GM19463 (cell line): ENCODE results near the gene PAQR7.

Experiments
- ATAC-seq: cut with Tn5 transposase; IDR thresholded peaks from one replicate; pipeline ENCODE4 v1.9.1; 2021; ENCODE audit warnings: mild to moderate bottlenecking, moderate library complexity; ENCODE audit not compliant: unreplicated experiment

Gene PAQR7

GRCh38 chr1:25875154-25875855 lies at the start of gene PAQR7:
Gene PAQR7 (minus strand): TSS chr1:25875708. CDS start chr1:25863839, 11,869 bp downstream.
- ATAC-seq: peak; percentile 60

GRCh38 chr1:25924454-25924853 lies 48.9 kb upstream of the PAQR7 start:
- no peak for ATAC-seq

GRCh38 chr1:25922971-25923552 lies 47.6 kb upstream of the PAQR7 start:
- no peak for ATAC-seq

GRCh38 chr1:25922056-25922970 lies 46.8 kb upstream of the PAQR7 start:
- ATAC-seq: no peak

- no peak for ATAC-seq
Observed at GRCh38 chr1:25918615-25919014, 43.1 kb upstream of the PAQR7 start.

- ATAC-seq: no peak
Observed at GRCh38 chr1:25917996-25918395, 42.5 kb upstream of the PAQR7 start.

GRCh38 chr1:25916460-25916859 lies 41.0 kb upstream of the PAQR7 start:
- no peak for ATAC-seq

GRCh38 chr1:25914074-25914995 lies 38.8 kb upstream of the PAQR7 start:
- ATAC-seq: no peak

- no peak for ATAC-seq
Observed at GRCh38 chr1:25913206-25913605, 37.7 kb upstream of the PAQR7 start.

GRCh38 chr1:25912076-25912831 lies 36.7 kb upstream of the PAQR7 start:
- no peak for ATAC-seq

GRCh38 chr1:25911162-25911561 lies 35.7 kb upstream of the PAQR7 start:
- ATAC-seq: no peak

- no peak for ATAC-seq
Observed at GRCh38 chr1:25909040-25909439, 33.5 kb upstream of the PAQR7 start.

- ATAC-seq: no peak
Observed at GRCh38 chr1:25908161-25908560, 32.7 kb upstream of the PAQR7 start.

- ATAC-seq: no peak
Observed at GRCh38 chr1:25907601-25908000, 32.1 kb upstream of the PAQR7 start.

GRCh38 chr1:25906644-25907300 lies 31.3 kb upstream of the PAQR7 start:
- ATAC-seq: no peak

- peak; percentile 54 for ATAC-seq
Observed at GRCh38 chr1:25905680-25906643, 30.5 kb upstream of the PAQR7 start, which contains the start of gene STMN1. Gene STMN1 (minus strand): TSS chr1:25906419. CDS start chr1:25904676, 1,743 bp downstream.

- peak; percentile 78 for ATAC-seq
Observed at GRCh38 chr1:25904943-25905679, 29.6 kb upstream of the PAQR7 start.
